ENCODE data around the gene ACAP2.

- TF ChIP-seq CTCF (IDR thresholded peaks at IDR 0.05), result no peak
- TF ChIP-seq KAT7 (CRISPR knock-in tag; IDR thresholded peaks at IDR 0.05; ENCODE audit: borderline replicate concordance), result no peak
- TF ChIP-seq ZNF416 (CRISPR knock-in tag; IDR thresholded peaks at IDR 0.05), result no peak
- TF ChIP-seq SP1 (CRISPR knock-in tag; conservative IDR thresholded peaks at IDR 0.05), result no peak
- no peak for TF ChIP-seq ESRRA (CRISPR knock-in tag; IDR thresholded peaks at IDR 0.05; ENCODE audit: borderline replicate concordance)
- no peak for TF ChIP-seq ATF2 (CRISPR knock-in tag; IDR thresholded peaks at IDR 0.05; ENCODE audit: borderline replicate concordance, low read depth)
Measured at GRCh38 chr3:195448205-195448875, 5.5 kb upstream of the ACAP2 start.
